Measurements from ENCODE around the gene PRKAR2A. TPM values are rescaled to one million over a fixed set of nuclear protein-coding genes. Genes with fewer than 3 reads are reported as not detected.

The PRKAR2A gene
- total and polyA plus RNA-seq, 2 experiments from 2014 or later, result 13.5 to 30.2 TPM

DNA sequence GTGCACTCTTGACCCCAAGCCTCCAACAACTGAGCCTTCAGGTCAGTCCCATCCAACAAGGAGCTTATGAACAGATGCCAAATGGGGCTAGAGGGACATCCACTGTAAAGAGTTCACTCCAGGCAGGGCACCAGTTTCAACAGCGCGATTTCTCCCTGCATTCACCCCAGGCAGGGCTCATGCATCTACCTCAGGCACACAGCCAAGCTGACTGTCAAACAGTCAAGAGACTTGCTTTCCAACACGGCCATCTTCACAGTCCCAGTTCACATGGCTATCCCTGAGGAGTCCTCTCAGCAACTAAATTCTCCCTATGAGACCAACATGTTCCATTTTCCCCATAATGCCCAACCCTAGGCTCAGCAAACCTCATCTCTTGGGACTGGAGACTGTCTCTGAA, 33.3 kb upstream of the PRKAR2A start:
- H3K4me1 ChIP-seq (ENCODE audit: insufficient read depth), result no peaks in the 10 kb centered on the region
- no peaks in the 10 kb centered on the region; the same call in 2 of the 3 replicates for H3K9me3 Mint-ChIP-seq
- no peak overlapping the region for H3K4me2 ChIP-seq
- H4K20me1 ChIP-seq (replicated peaks; ENCODE audit: insufficient read depth), result no peaks in the 10 kb centered on the region
- H3K27me3 ChIP-seq (ENCODE audit: insufficient read depth), result no peaks in the 10 kb centered on the region
- no peak overlapping the region for H3K27ac ChIP-seq (ENCODE audit: low read depth)
- no peaks in the 10 kb centered on the region for H3K4me1 Mint-ChIP-seq
- H3K4me3 ChIP-seq, result no peak overlapping the region
- no peaks in the 10 kb centered on the region for H3K9me2 ChIP-seq (ENCODE audit: insufficient read depth)
- H3F3A ChIP-seq (replicated peaks; ENCODE audit: low read depth), result no peaks in the 10 kb centered on the region
- H3K36me3 ChIP-seq (ENCODE audit: insufficient read depth), result no peaks in the 10 kb centered on the region
- H3K27me3 Mint-ChIP-seq (ENCODE audit: insufficient read depth, low read depth, poor library complexity), result peaks cover 4% of the 10 kb centered on the region
- ATAC-seq (no peak), DNase-seq (ENCODE audit: low spot score) (no peak)
- H3K79me2 ChIP-seq (replicated peaks; ENCODE audit: insufficient read depth), result no peaks in the 10 kb centered on the region
- TF ChIP-seq CTCF (conservative IDR thresholded peaks at IDR 0.05; ENCODE audit: low read depth in 2 of 2), result no peak
- no peak for TF ChIP-seq ZNF114 (CRISPR knock-in tag; IDR thresholded peaks at IDR 0.05)
- no peak for TF ChIP-seq EZH2 (IDR thresholded peaks at IDR 0.05; ENCODE audit: low read depth, unreplicated experiment)
- no peak for TF ChIP-seq ZNF331 (CRISPR knock-in tag; IDR thresholded peaks at IDR 0.05; ENCODE audit: low read depth)
- no peak for TF ChIP-seq NANOG (IDR thresholded peaks at IDR 0.05; ENCODE audit: borderline replicate concordance)
- TF ChIP-seq POLR2AphosphoS5 (IDR thresholded peaks at IDR 0.05; ENCODE audit: low read depth), result no peak
- no peak for TF ChIP-seq STAT1 (IDR thresholded peaks at IDR 0.05; ENCODE audit: unreplicated experiment)
- TF ChIP-seq REST (IDR thresholded peaks at IDR 0.05; ENCODE audit: unreplicated experiment), result no peak
- TF ChIP-seq, protein P1, sequence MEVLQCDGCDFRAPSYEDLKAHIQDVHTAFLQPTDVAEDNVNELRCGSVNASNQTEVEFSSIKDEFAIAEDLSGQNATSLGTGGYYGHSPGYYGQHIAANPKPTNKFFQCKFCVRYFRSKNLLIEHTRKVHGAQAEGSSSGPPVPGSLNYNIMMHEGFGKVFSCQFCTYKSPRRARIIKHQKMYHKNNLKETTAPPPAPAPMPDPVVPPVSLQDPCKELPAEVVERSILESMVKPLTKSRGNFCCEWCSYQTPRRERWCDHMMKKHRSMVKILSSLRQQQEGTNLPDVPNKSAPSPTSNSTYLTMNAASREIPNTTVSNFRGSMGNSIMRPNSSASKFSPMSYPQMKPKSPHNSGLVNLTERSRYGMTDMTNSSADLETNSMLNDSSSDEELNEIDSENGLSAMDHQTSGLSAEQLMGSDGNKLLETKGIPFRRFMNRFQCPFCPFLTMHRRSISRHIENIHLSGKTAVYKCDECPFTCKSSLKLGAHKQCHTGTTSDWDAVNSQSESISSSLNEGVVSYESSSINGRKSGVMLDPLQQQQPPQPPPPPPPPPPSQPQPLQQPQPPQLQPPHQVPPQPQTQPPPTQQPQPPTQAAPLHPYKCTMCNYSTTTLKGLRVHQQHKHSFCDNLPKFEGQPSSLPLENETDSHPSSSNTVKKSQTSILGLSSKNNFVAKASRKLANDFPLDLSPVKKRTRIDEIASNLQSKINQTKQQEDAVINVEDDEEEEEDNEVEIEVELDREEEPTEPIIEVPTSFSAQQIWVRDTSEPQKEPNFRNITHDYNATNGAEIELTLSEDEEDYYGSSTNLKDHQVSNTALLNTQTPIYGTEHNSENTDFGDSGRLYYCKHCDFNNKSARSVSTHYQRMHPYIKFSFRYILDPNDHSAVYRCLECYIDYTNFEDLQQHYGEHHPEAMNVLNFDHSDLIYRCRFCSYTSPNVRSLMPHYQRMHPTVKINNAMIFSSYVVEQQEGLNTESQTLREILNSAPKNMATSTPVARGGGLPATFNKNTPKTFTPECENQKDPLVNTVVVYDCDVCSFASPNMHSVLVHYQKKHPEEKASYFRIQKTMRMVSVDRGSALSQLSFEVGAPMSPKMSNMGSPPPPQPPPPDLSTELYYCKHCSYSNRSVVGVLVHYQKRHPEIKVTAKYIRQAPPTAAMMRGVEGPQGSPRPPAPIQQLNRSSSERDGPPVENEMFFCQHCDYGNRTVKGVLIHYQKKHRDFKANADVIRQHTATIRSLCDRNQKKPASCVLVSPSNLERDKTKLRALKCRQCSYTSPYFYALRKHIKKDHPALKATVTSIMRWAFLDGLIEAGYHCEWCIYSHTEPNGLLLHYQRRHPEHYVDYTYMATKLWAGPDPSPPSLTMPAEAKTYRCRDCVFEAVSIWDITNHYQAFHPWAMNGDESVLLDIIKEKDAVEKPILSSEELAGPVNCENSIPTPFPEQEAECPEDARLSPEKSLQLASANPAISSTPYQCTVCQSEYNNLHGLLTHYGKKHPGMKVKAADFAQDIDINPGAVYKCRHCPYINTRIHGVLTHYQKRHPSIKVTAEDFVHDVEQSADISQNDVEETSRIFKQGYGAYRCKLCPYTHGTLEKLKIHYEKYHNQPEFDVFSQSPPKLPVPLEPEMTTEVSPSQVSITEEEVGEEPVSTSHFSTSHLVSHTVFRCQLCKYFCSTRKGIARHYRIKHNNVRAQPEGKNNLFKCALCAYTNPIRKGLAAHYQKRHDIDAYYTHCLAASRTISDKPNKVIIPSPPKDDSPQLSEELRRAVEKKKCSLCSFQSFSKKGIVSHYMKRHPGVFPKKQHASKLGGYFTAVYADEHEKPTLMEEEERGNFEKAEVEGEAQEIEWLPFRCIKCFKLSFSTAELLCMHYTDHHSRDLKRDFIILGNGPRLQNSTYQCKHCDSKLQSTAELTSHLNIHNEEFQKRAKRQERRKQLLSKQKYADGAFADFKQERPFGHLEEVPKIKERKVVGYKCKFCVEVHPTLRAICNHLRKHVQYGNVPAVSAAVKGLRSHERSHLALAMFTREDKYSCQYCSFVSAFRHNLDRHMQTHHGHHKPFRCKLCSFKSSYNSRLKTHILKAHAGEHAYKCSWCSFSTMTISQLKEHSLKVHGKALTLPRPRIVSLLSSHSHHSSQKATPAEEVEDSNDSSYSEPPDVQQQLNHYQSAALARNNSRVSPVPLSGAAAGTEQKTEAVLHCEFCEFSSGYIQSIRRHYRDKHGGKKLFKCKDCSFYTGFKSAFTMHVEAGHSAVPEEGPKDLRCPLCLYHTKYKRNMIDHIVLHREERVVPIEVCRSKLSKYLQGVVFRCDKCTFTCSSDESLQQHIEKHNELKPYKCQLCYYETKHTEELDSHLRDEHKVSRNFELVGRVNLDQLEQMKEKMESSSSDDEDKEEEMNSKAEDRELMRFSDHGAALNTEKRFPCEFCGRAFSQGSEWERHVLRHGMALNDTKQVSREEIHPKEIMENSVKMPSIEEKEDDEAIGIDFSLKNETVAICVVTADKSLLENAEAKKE (CRISPR knock-in tag; IDR thresholded peaks at IDR 0.05), result no peak
- TF ChIP-seq EZH2phosphoT487 (IDR thresholded peaks at IDR 0.05; ENCODE audit: unreplicated experiment), result no peak
- no peak for TF ChIP-seq CREB1 (CRISPR knock-in tag; IDR thresholded peaks at IDR 0.05; ENCODE audit: low read depth)
- TF ChIP-seq ETS1 (IDR thresholded peaks at IDR 0.05), result no peak
- no peak for TF ChIP-seq JUNB (IDR thresholded peaks at IDR 0.05; ENCODE audit: unreplicated experiment)
- no peak overlapping the region for H3K27ac Mint-ChIP-seq
- H3K36me3 Mint-ChIP-seq (ENCODE audit: low read depth), result no peaks in the 10 kb centered on the region
- no peak overlapping the region for H3K4me3 Mint-ChIP-seq
- no peak overlapping the region for H2AFZ ChIP-seq
